OCI-LY7 (cell line): Measurements from ENCODE around the gene CRK. TPM values are rescaled to one million over a fixed set of nuclear protein-coding genes. Genes with fewer than 3 reads are reported as not detected.

ENCODE experiments used
- BruUV-seq: library from RNA; stranded (reverse); fragments of 400-500 nt; replicated peaks from 2 replicates; lab custom pipeline; 2021; lab: Mats Ljungman, UMichigan
- CTCF ChIA-PET: fragments of 300-600 bp; sonication (Branson Sonifier 250); formaldehyde crosslinking; loops from one replicate; lab custom pipeline; 2022; ENCODE audit warnings: antibody characterized with exemption; ENCODE audit not compliant: unreplicated experiment; lab: Charles Lee
- POLR2A ChIA-PET: fragments of 300-600 bp; sonication (Branson Sonifier 250); formaldehyde crosslinking; loops from one replicate; lab custom pipeline; 2022; ENCODE audit warnings: antibody characterized with exemption; lab: Charles Lee
- DNase-seq: peaks from one replicate; pipeline ENCODE4 v3.0.0-alpha.2; 2015; ENCODE audit warnings: low spot score
- H2AFZ ChIP-seq: fragments of 200-600 bp; sonication (generic), shearing (Covaris generic); 2 replicates; pipeline ENCODE4 v1.6.1; 2014; ENCODE audit warnings: mild to moderate bottlenecking, antibody characterized with exemption, low read length, moderate library complexity
- H3K27ac ChIP-seq: fragments of 200-600 bp; sonication (generic); 2 replicates; pipeline ENCODE4 v1.5.1; 2014; ENCODE audit warnings: mixed run types, low read depth, mild to moderate bottlenecking, moderate library complexity, low read length, inconsistent platforms; ENCODE audit not compliant: poor library complexity, severe bottlenecking
- H3K36me3 ChIP-seq: fragments of 200-600 bp; sonication (generic); 2 replicates; pipeline ENCODE4 v1.6.1; 2014; ENCODE audit warnings: mild to moderate bottlenecking, antibody characterized with exemption, low read length, moderate library complexity, mixed read lengths; ENCODE audit not compliant: insufficient read depth
- H3K4me1 ChIP-seq: fragments of 200-600 bp; sonication (generic); 2 replicates; pipeline ENCODE4 v1.5.1; 2014; ENCODE audit warnings: mild to moderate bottlenecking, low read length; ENCODE audit not compliant: insufficient read depth, poor library complexity, severe bottlenecking
- H3K4me2 ChIP-seq: fragments of 200-600 bp; sonication (generic); 2 replicates; pipeline ENCODE4 v1.6.1; 2014; ENCODE audit warnings: mild to moderate bottlenecking, low read length
- H3K4me3 ChIP-seq: fragments of 200-600 bp; sonication (generic); 2 replicates; pipeline ENCODE4 v1.5.1; 2014; ENCODE audit warnings: mild to moderate bottlenecking, low read depth, low read length; ENCODE audit not compliant: poor library complexity, severe bottlenecking
- H3K79me2 ChIP-seq: fragments of 200-600 bp; sonication (generic); 2 replicates; pipeline ENCODE4 v1.6.1; 2016; ENCODE audit warnings: low read depth, mild to moderate bottlenecking, low read length, moderate library complexity, mixed read lengths; ENCODE audit not compliant: insufficient read depth
- H3K9me2 ChIP-seq: fragments of 200-600 bp; sonication (generic); 2 replicates; pipeline ENCODE4 v1.6.1; 2016; ENCODE audit warnings: mild to moderate bottlenecking, low read length, mixed read lengths; ENCODE audit not compliant: insufficient read depth
- H3K9me3 ChIP-seq: fragments of 200-600 bp; sonication (generic); 2 replicates; pipeline ENCODE4 v1.6.1; 2014; ENCODE audit warnings: mild to moderate bottlenecking, mixed run types, low read length, mixed read lengths
- H4K20me1 ChIP-seq: fragments of 200-600 bp; sonication (generic); 2 replicates; pipeline ENCODE4 v1.6.1; 2014; ENCODE audit warnings: mild to moderate bottlenecking, antibody characterized with exemption, low read length, moderate library complexity, mixed read lengths; ENCODE audit not compliant: insufficient read depth
- EZH2phosphoT487 ChIP-seq: fragments of 200-600 bp; sonication (generic); IDR thresholded peaks from 2 replicates; pipeline ENCODE4 v1.6.1; 2018; ENCODE audit warnings: low read depth, borderline replicate concordance, mild to moderate bottlenecking, mixed run types, antibody characterized with exemption, low read length, moderate library complexity, mixed read lengths
- intact Hi-C: fragments of 100-400 bp; cut with micrococcal nuclease; formaldehyde crosslinking; loops from one replicate; pipeline ENCODE4 v1.10.0; 2022; ENCODE audit not compliant: unreplicated experiment
- total RNA-seq, 2 experiments: library from RNA; depleted of rRNA in 1 of 2; stranded (reverse); fragments of >200 nt in 1 of 2; shearing (Covaris generic) in 1 of 2; gene quantifications; 2 replicates each; pipeline ENCODE4 v1.2.3, GENCODE V29; 2014 to 2022
- TF ChIP-seq, protein P1 (sequence below): fragments of 200-600 bp; sonication (generic); conservative IDR thresholded peaks from 2 replicates; pipeline ENCODE4 v1.5.1; 2014; ENCODE audit warnings: mild to moderate bottlenecking, antibody characterized with exemption, low read length, moderate library complexity, mixed read lengths

Gene CRK
- total RNA-seq, 2 experiments from 2014 or later: 30.4 to 32.0 TPM

DNA sequence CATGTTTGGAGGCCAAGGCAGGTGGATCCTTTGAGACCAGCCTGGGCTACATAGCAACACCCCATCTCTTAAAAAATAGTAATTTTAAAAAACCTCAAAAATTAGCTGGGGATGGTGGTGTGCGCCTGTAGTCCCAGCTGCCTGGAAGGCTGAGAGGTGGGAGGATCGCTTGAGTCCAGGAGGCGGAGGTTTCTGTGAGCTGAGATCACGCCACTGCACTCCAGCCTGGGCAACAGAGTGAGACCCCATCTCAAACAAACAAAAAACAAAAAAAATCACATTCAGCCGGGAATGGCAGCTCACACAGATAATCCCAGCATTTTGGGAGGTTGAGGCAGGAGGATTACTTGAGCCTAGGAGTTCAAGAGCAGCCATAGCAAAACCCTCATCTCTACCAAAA lies 39.6 kb downstream of the CRK start:
- Histone ChIP-seq H3K4me3 (no peak overlapping the region), H4K20me1 (no peaks in the 10 kb centered on the region), H3K4me2 (no peak overlapping the region), H2AFZ (no peak overlapping the region), H3K36me3 (peaks cover 31% of the 10 kb centered on the region), H3K79me2 (no peaks in the 10 kb centered on the region), H3K9me3 (no peaks in the 10 kb centered on the region), H3K4me1 (no peaks in the 10 kb centered on the region), H3K9me2 (no peaks in the 10 kb centered on the region), H3K27ac (no peak overlapping the region)
- BruUV-seq: no TSS peak
- CTCF ChIA-PET: no interaction called here
- TF ChIP-seq, protein P1, sequence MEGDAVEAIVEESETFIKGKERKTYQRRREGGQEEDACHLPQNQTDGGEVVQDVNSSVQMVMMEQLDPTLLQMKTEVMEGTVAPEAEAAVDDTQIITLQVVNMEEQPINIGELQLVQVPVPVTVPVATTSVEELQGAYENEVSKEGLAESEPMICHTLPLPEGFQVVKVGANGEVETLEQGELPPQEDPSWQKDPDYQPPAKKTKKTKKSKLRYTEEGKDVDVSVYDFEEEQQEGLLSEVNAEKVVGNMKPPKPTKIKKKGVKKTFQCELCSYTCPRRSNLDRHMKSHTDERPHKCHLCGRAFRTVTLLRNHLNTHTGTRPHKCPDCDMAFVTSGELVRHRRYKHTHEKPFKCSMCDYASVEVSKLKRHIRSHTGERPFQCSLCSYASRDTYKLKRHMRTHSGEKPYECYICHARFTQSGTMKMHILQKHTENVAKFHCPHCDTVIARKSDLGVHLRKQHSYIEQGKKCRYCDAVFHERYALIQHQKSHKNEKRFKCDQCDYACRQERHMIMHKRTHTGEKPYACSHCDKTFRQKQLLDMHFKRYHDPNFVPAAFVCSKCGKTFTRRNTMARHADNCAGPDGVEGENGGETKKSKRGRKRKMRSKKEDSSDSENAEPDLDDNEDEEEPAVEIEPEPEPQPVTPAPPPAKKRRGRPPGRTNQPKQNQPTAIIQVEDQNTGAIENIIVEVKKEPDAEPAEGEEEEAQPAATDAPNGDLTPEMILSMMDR: no peak
- TF ChIP-seq EZH2phosphoT487: no peak
- DNase-seq: no peak
- intact Hi-C loops: no loop called here
- POLR2A ChIA-PET: no interaction called here

DNA sequence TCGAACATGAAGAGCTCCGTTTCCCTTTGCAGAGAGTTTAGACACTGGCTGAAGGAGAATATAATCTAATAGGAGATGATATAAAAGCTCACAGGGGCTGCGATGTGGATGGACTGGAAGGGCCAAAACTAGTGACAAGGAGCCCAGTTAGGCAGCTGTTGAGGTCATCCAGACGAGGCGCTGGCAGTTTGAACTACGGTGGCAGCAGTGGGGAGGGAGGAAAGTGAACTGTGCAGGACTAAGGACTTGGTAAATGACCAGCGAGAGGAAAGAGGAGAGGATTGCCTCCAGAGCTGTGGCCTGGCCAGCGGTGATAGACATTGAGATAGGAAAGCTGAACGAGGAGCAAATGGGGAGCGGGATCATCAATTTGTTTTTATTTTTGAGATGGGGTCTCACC lies 41.4 kb downstream of the CRK start:
- ChIA-PET POLR2A (interaction anchor here (0.7 to 1.3 kb wide), 2 partner anchors 27 to 629 kb away, joined by 4 read pairs; no protein-coding TSS in a partner anchor), CTCF (interaction anchor here (0.6 kb wide), 1 partner anchor 338 kb away, joined by 3 read pairs; no protein-coding TSS in a partner anchor)
- no peaks in the 10 kb centered on the region for H3K4me1 ChIP-seq
- no peak for DNase-seq
- no peaks in the 10 kb centered on the region for H4K20me1 ChIP-seq
- no peak overlapping the region for H3K4me2 ChIP-seq
- no peak overlapping the region for H3K27ac ChIP-seq
- no peaks in the 10 kb centered on the region for H3K9me3 ChIP-seq
- H3K9me2 ChIP-seq: no peaks in the 10 kb centered on the region
- H3K36me3 ChIP-seq: peaks cover 13% of the 10 kb centered on the region
- H3K4me3 ChIP-seq: no peak overlapping the region
- BruUV-seq: no TSS peak
- intact Hi-C loops: no loop called here
- no peak for TF ChIP-seq EZH2phosphoT487
- TF ChIP-seq, protein P1: no peak
- H3K79me2 ChIP-seq: no peaks in the 10 kb centered on the region
- H2AFZ ChIP-seq: no peak overlapping the region

GRCh38 chr17:1414001-1414574 lies 41.9 kb downstream of the CRK start:
- no peak overlapping the region for H3K27ac ChIP-seq
- H3K4me2 ChIP-seq: no peak overlapping the region
- no peak for DNase-seq
- ChIA-PET POLR2A (interaction anchor here (0.6 to 1.3 kb wide), 2 partner anchors 25 to 27 kb away, joined by 3 to 4 read pairs; no protein-coding TSS in a partner anchor), CTCF (no interaction called here)
- no peaks in the 10 kb centered on the region for H3K79me2 ChIP-seq
- no peaks in the 10 kb centered on the region for H3K9me3 ChIP-seq
- TF ChIP-seq EZH2phosphoT487: no peak
- TF ChIP-seq, protein P1: no peak
- no peaks in the 10 kb centered on the region for H4K20me1 ChIP-seq
- H3K36me3 ChIP-seq: peaks cover 11% of the 10 kb centered on the region; the same call in 1 of the 2 replicates
- intact Hi-C loops: no loop called here
- H2AFZ ChIP-seq: no peak overlapping the region
- no peak overlapping the region for H3K4me3 ChIP-seq
- H3K9me2 ChIP-seq: no peaks in the 10 kb centered on the region
- no TSS peak for BruUV-seq
- no peaks in the 10 kb centered on the region for H3K4me1 ChIP-seq
